Coronary artery (tissue), 2 donors: Measurements from ENCODE around the gene GAS7.
A peak's percentile ranks its signal among the peaks of the same experiment; 100 is the strongest.

Experiments
- DNase-seq: peaks from one replicate; pipeline ENCODE4 v3.0.0-alpha.2; 2017; ENCODE audit warnings: low spot score
- H3K27ac ChIP-seq, 2 donors: fragments of 200-600 bp; sonication (generic); one replicate each; pipeline ENCODE4 v1.5.1; 2016 to 2019
- H3K4me3 ChIP-seq: fragments of 200-600 bp; sonication (generic); 2 replicates; pipeline ENCODE4 v1.5.1; 2016; ENCODE audit warnings: mild to moderate bottlenecking, moderate library complexity
- TF ChIP-seq, protein P1 (sequence below): fragments of 200-600 bp; sonication (generic); IDR thresholded peaks from one replicate; pipeline ENCODE4 v1.5.1; 2019; ENCODE audit warnings: antibody characterized with exemption

Gene GAS7

DNA sequence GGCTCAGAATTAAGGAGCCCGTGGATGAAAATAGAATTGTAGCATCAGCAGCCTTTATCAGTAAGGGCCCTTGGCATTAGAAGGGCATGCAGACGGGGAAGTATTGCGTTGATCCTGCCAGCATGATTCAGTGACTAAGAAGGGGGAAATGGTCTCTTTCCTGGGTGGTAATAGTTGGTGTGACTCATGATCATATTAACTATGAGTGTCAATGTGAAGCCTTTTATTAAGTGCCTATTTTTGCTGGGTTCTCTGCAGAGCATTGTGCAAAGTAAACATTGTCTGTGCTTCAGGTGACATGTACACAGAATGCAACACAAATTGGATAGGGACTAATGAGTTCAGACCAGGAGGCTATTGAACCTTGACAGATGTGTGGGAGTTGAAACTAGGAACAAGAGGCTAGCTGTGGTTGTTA lies 317.8 kb downstream of the GAS7 start:
- Histone ChIP-seq H3K27ac (no peak overlapping the region), H3K4me3 (no peak overlapping the region)
- TF ChIP-seq, protein P1, sequence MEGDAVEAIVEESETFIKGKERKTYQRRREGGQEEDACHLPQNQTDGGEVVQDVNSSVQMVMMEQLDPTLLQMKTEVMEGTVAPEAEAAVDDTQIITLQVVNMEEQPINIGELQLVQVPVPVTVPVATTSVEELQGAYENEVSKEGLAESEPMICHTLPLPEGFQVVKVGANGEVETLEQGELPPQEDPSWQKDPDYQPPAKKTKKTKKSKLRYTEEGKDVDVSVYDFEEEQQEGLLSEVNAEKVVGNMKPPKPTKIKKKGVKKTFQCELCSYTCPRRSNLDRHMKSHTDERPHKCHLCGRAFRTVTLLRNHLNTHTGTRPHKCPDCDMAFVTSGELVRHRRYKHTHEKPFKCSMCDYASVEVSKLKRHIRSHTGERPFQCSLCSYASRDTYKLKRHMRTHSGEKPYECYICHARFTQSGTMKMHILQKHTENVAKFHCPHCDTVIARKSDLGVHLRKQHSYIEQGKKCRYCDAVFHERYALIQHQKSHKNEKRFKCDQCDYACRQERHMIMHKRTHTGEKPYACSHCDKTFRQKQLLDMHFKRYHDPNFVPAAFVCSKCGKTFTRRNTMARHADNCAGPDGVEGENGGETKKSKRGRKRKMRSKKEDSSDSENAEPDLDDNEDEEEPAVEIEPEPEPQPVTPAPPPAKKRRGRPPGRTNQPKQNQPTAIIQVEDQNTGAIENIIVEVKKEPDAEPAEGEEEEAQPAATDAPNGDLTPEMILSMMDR, result no peak
- no peak for DNase-seq

DNA sequence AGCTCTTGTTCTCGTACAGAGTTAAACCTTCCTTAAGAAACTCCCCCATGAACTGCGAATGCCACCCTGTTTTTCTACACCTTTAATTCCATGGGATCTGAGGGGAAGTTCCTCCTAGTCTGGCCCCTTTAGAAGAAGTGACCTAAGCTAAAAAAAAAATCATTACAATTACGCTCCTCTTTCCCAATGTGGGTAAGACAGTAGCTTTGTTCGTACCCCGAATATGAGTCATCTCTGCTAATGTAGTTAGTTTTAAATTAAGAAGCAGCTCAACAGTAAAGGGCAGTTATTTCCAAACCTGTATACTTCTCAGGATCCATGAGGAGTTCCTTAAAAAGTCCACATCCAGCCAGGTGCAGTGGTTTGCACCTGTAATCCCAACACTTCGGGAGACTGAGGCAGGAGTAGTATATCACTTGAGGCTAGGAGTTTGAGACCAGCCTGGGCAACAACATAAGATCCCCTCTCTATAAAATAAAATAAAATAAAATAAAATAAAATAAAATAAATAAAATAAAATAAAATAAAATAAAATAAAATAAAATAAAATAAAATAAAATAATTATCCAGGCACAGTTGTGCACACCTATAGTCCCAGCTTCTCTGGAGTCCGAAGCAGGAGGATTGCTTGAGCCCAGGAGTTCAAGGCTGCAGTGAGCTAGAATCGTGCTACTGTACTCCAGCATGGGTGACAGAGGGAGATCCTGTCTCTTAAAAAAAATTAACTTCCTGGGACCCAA lies 319.4 kb downstream of the GAS7 start:
- Histone ChIP-seq H3K4me3 (no peak overlapping the region), H3K27ac (no peak overlapping the region)
- TF ChIP-seq, protein P1, result no peak
- no peak for DNase-seq

- H3K4me3 ChIP-seq, result no peak overlapping the region
- no peak for DNase-seq
- TF ChIP-seq, protein P1, result no peak
- H3K27ac ChIP-seq, result no peak overlapping the region
Measured at GRCh38 chr17:9878356-9878755, 320.1 kb downstream of the GAS7 start.

DNA sequence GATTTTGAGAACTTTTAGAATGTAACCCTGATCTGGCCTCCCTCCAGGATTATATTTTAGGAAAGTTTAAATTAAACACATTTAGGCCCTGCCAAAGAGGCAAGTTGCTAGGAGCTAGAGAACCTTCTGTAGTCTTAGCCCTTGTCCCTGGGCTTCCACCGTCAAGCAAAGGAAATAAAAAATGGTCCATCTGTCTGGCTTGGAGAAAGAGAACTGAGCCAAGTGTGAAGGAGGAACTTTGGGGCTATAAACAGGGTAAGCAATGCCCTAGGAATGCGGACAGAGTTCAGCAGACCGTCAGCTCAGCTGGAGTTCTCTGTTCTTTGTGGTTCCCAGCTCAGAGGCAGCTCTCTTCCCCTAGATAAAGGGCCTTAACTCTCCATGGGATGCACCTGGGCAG lies 323.0 kb downstream of the GAS7 start:
- H3K27ac ChIP-seq, result no peak overlapping the region
- DNase-seq, result peak; percentile 21
- H3K4me3 ChIP-seq, result no peak overlapping the region
- TF ChIP-seq, protein P1, result no peak

GRCh38 chr17:9874722-9875121 lies 323.7 kb downstream of the GAS7 start:
- DNase-seq, result peak; percentile 4
- TF ChIP-seq, protein P1, result no peak
- Histone ChIP-seq H3K27ac (no peak overlapping the region), H3K4me3 (no peak overlapping the region)

DNA sequence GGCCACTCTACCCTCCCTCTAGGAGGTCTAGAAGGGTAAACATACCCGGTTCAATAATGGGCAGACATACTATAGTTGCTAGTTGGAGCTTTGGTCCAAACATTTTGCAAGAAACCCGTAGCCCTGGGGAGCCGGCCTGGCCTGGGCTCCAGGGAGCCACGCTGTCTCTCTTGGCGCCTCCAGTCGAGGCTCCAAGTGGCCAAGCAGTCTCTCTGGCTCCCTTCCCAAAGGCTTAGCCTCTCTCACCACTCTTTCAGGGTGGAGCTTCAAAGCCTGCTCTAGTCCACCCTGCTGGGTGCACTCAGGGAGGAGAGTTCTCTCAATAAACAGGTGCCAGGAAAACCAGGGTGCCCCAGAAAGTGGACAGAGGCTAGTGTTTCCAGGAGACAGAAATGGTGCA lies 325.6 kb downstream of the GAS7 start:
- Histone ChIP-seq H3K4me3 (no peak overlapping the region), H3K27ac (no peak overlapping the region)
- TF ChIP-seq, protein P1, result no peak
- peak; percentile 58 for DNase-seq

- Histone ChIP-seq H3K4me3 (no peak overlapping the region), H3K27ac (no peak overlapping the region)
- DNase-seq, result peak; percentile 3
- TF ChIP-seq, protein P1, result no peak
Measured at GRCh38 chr17:9868552-9868951, 329.9 kb downstream of the GAS7 start.
